CD4-positive, alpha-beta memory T cell (primary cell): Measurements from ENCODE around the gene MBL2. TPM values are rescaled to one million over a fixed set of nuclear protein-coding genes. Genes with fewer than 3 reads are reported as not detected.

Source experiments
- CTCF ChIA-PET: fragments of 350-600 bp; sonication (Branson Sonifier 250); formaldehyde crosslinking; loops from one replicate; lab custom pipeline; 2021; ENCODE audit warnings: inconsistent platforms; ENCODE audit not compliant: partially characterized antibody; lab: Charles Lee
- POLR2A ChIA-PET: fragments of 350-600 bp; sonication (Branson Sonifier 250); formaldehyde crosslinking; loops from one replicate; lab custom pipeline; 2021; ENCODE audit not compliant: partially characterized antibody; lab: Charles Lee
- DNase-seq, 5 donors: peaks; one replicate each; pipeline versions ENCODE4 v3.0.0 to v3.0.0-alpha.2; 2020 to 2022; ENCODE audit warnings: mixed read lengths in 1 of 5
- H3K27ac ChIP-seq: one replicate; pipeline ENCODE4 v1.7.0; 2013; ENCODE audit warnings: low read depth, low read length
- H3K27me3 ChIP-seq: 2 replicates; pipeline ENCODE4 v1.7.0; 2013; ENCODE audit warnings: mild to moderate bottlenecking, low read length, moderate library complexity; ENCODE audit not compliant: insufficient read depth
- H3K36me3 ChIP-seq: 2 replicates; pipeline ENCODE4 v1.7.0; 2013; ENCODE audit warnings: mild to moderate bottlenecking, low read length, moderate library complexity; ENCODE audit not compliant: insufficient read depth
- H3K4me1 ChIP-seq: 2 replicates; pipeline ENCODE4 v1.7.0; 2013; ENCODE audit warnings: mild to moderate bottlenecking, low read length, moderate library complexity; ENCODE audit not compliant: insufficient read depth
- H3K4me3 ChIP-seq, 2 donors: one replicate each; pipeline ENCODE4 v1.7.0; 2013; ENCODE audit warnings: low read length in 2 of 2, mild to moderate bottlenecking in 1 of 2
- H3K9me3 ChIP-seq, 2 donors: one replicate each; pipeline ENCODE4 v1.7.0; 2013; ENCODE audit warnings: low read length in 2 of 2, control low read depth in 1 of 2; ENCODE audit not compliant: control insufficient read depth in 1 of 2
- H3K27ac Mint-ChIP-seq, 7 donors: one replicate each; pipeline ENCODE4 v1.8.0; 2020 to 2021; ENCODE audit warnings: mixed read lengths in 7 of 7, mild to moderate bottlenecking in 6 of 7, inconsistent platforms in 3 of 7, moderate library complexity in 3 of 7
- H3K27me3 Mint-ChIP-seq, 2 donors: one replicate each; pipeline ENCODE4 v1.8.0; 2020 to 2021; ENCODE audit warnings: mixed read lengths in 2 of 2
- H3K36me3 Mint-ChIP-seq, 2 donors: one replicate each; pipeline ENCODE4 v1.8.0; 2020 to 2021; ENCODE audit warnings: mixed read lengths in 2 of 2, inconsistent platforms in 1 of 2, mild to moderate bottlenecking in 1 of 2
- H3K4me1 Mint-ChIP-seq, 4 donors: one replicate each; pipeline ENCODE4 v1.8.0; 2020 to 2021; ENCODE audit warnings: mixed read lengths in 4 of 4, mild to moderate bottlenecking in 1 of 4
- H3K4me3 Mint-ChIP-seq, 8 donors: one replicate each; pipeline ENCODE4 v1.8.0; 2020 to 2021; ENCODE audit warnings: mixed read lengths in 8 of 8, mild to moderate bottlenecking in 7 of 8, moderate library complexity in 6 of 8, inconsistent platforms in 3 of 8
- H3K9me3 Mint-ChIP-seq, 8 donors: one replicate each; pipeline ENCODE4 v1.8.0; 2020 to 2021; ENCODE audit warnings: mixed read lengths in 8 of 8, mild to moderate bottlenecking in 5 of 8, inconsistent platforms in 3 of 8, moderate library complexity in 1 of 8
- intact Hi-C: fragments of 100-400 bp; cut with micrococcal nuclease; formaldehyde crosslinking; loops from one replicate; pipeline ENCODE4 v1.15.1; 2023
- polyA plus RNA-seq, 2 donors: library from polyadenylated mRNA; unstranded; fragments of 300-500 nt; fragmentation: Illumina TruSeq; gene quantifications; one replicate each; pipeline ENCODE4 v1.2.3, GENCODE V29; 2021
- total RNA-seq, 2 experiments: library from RNA; stranded (reverse); gene quantifications; one replicate each; pipeline ENCODE4 v1.2.3, GENCODE V29; 2021

MBL2 gene
- total and polyA plus RNA-seq, 4 experiments from 2014 or later: not detected

DNA sequence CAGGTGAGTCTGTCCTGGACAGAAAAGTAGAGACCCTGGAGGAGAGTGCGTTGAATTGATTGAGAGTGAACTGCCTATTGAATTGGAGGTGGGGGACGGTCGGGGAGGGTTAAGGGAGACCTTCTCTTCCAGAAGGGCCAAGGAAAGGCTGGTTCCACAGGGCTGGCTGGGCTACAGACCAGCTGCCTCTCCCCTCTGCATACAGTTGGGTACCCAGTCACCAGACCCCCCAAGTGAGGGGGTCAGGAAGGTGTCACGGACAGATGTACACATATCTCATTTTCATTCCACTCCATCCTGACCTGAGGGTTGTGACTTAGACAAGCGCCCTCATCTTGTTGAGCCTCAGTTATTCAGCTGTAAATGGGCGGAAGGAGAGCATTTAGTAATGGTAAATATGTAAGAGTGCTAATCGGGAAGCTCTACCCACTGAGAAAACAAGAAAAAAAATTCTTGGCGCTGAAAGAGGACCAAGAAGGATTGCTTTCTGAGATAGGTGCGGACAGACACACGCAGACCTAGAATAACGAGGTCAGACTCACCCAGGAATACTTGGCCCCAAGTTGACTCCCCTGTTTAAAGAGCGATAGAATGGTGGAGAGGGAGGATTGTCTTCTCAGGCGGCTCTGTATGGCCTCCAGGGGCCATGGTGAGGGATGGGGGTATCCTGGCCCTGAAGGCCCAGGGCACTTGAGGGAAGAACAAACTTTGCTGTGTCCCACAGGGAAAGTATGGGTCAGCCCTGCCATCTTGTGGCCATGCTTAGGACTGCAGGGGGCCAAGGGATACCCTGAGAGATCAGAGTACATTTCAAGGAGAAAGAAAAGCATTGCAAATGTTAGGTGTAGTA is 7.2 kb upstream of the MBL2 start:
- no peaks in the 10 kb centered on the region for H3K27me3 ChIP-seq
- H3K36me3 ChIP-seq: no peaks in the 10 kb centered on the region
- no peak overlapping the region for H3K4me3 ChIP-seq
- no peak overlapping the region for H3K27ac Mint-ChIP-seq
- H3K4me3 Mint-ChIP-seq: no peak overlapping the region
- H3K27me3 Mint-ChIP-seq: no peaks in the 10 kb centered on the region
- intact Hi-C loops: no loop called here
- ChIA-PET CTCF (no interaction called here), POLR2A (no interaction called here)
- H3K36me3 Mint-ChIP-seq: no peaks in the 10 kb centered on the region
- peaks cover 1 to 14% (median 4%) of the 10 kb centered on the region in 8 donors for H3K9me3 Mint-ChIP-seq
- DNase-seq: no peak
- no peaks in the 10 kb centered on the region for H3K9me3 ChIP-seq
- no peaks in the 10 kb centered on the region for H3K4me1 ChIP-seq
- no peaks in the 10 kb centered on the region for H3K4me1 Mint-ChIP-seq
- no peak overlapping the region for H3K27ac ChIP-seq

DNA sequence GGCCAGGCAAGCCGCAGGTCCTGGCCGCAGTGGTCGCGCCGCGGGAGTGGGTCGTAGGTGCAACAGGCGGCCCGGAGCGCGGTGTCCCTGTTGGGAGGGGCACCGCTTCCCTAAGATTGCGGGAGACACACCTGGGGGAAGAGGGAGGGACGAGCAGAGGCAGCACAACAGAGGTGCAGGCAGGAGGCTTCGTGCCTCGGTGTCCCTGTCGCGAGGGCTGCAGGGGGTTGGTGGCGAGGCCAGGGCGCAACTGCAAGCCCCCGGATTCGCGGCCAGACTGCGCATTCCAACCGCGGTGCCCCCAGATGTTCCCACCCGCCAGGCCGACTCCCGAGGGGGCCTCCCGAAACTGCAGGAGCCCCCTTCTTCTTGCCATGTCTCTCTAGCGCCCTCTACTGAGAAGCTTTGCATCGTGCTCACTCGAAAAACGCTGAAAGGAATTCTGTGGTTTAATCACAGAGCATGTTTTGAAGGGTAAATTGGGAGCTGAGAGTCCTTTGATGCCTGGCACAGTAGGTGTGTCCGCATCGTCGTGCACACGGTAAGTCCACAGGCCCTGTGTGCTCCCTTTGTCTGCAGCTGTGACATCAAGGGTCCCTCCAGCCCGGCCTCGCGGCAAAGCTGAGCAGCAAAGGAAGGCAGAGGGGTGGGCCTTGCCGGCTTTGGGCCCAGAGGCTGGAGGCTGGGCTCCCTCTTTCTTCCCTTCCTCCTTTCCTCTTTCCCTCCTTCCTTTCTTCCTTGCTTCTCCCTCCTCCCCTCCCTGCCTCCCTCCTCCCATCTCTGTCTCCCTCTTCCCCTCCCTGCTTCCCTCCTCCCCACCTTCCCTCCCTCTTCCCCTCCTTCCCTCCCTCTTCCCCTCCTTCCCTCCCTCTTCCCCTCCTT is 6.2 kb upstream of the MBL2 start:
- Histone ChIP-seq H3K27me3 (no peaks in the 10 kb centered on the region), H3K9me3 (no peaks in the 10 kb centered on the region), H3K27ac (no peak overlapping the region), H3K36me3 (no peaks in the 10 kb centered on the region), H3K4me3 (no peak overlapping the region), H3K4me1 (no peaks in the 10 kb centered on the region)
- intact Hi-C loops: no loop called here
- Mint-ChIP-seq H3K27me3 (no peaks in the 10 kb centered on the region), H3K36me3 (no peaks in the 10 kb centered on the region), H3K27ac (no peak overlapping the region), H3K4me1 (no peaks in the 10 kb centered on the region), H3K9me3 (peaks cover 1 to 12% (median 6%) of the 10 kb centered on the region in 8 donors), H3K4me3 (no peak overlapping the region)
- CTCF ChIA-PET: no interaction called here
- POLR2A ChIA-PET: no interaction called here
- no peak for DNase-seq

DNA sequence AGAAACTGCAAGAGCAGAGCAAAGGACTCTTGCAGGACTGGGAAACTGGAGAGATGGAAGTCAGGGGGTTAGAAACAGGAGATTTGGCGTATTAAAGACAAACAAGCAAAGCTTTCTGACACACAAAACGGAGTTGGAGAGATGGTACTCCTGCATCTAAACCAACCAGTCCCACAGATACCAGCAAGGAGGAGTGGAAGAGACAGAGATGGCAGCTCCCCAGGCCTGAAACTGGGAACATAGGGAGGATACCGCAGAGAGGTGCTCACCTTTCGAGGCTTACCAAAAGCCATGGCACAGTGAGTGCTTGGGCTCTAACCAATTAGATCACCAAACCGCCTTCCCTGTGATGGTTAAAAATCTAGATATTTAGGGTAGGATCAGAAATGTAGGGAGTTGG is 4.8 kb upstream of the MBL2 start:
- POLR2A ChIA-PET: no interaction called here
- Mint-ChIP-seq H3K36me3 (no peaks in the 10 kb centered on the region), H3K4me3 (no peak overlapping the region), H3K9me3 (peaks cover 0 to 9% (median 2%) of the 10 kb centered on the region in 8 donors), H3K4me1 (no peaks in the 10 kb centered on the region), H3K27me3 (no peaks in the 10 kb centered on the region), H3K27ac (no peak overlapping the region)
- DNase-seq: no peak
- no peak overlapping the region for H3K4me3 ChIP-seq
- H3K4me1 ChIP-seq: no peaks in the 10 kb centered on the region
- no peaks in the 10 kb centered on the region for H3K36me3 ChIP-seq
- H3K27ac ChIP-seq: no peak overlapping the region
- CTCF ChIA-PET: no interaction called here
- H3K9me3 ChIP-seq: no peaks in the 10 kb centered on the region
- no peaks in the 10 kb centered on the region for H3K27me3 ChIP-seq
- intact Hi-C loops: no loop called here

DNA sequence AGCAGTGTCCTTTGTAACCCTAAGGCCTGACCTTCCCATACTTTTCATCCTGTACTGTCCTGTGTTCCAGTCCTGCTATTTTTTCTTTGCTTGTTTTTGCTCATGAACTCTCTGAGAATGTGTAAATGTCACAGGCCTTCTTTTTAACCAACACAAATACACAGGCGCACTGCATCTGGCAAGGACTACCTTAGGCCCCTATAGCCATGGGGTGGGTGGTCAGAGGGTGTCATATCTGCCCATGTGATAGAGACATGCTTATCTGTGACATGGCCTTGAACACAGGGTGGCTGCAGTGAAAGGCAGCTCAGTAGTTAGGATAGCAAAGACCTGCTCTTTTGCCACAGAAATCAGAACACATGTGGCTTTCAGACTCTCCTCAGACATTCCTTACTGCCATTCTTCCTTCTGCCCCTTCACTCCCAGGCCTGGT is 3.9 kb upstream of the MBL2 start:
- Mint-ChIP-seq H3K36me3 (no peaks in the 10 kb centered on the region), H3K27me3 (no peaks in the 10 kb centered on the region), H3K27ac (no peak overlapping the region), H3K9me3 (peaks cover 0 to 9% (median 2%) of the 10 kb centered on the region in 8 donors), H3K4me3 (no peak overlapping the region), H3K4me1 (no peaks in the 10 kb centered on the region)
- no peak for DNase-seq
- ChIA-PET CTCF (no interaction called here), POLR2A (no interaction called here)
- Histone ChIP-seq H3K4me3 (no peak overlapping the region), H3K27me3 (no peaks in the 10 kb centered on the region), H3K4me1 (no peaks in the 10 kb centered on the region), H3K9me3 (no peaks in the 10 kb centered on the region), H3K36me3 (no peaks in the 10 kb centered on the region), H3K27ac (no peak overlapping the region)
- intact Hi-C loops: no loop called here

DNA sequence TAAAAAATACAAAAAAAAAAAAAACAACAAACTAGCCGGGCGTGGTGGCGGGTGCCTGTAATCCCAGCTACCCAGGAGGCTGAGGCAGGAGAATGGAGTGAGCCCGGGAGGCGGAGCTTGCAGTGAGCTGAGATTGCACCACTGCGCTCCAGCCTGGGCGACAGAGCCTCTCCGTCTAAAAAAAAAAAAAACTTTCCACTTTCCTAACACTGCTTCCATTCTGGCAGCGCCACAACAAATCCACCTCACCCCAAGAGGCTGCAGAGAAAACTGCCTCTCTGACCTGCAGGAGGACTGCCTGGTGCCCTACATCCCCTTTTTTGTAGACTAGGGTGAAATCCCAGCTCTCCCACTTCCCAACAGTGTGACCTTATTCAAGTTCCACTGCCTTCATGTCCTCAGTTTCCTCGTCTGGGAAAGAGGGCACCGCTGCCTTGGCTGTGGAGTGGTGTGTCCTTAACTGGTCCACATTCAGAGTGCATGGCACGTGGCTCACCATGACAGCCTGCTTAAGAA is 2.6 kb upstream of the MBL2 start:
- DNase-seq: no peak
- H3K27ac Mint-ChIP-seq: no peak overlapping the region
- POLR2A ChIA-PET: no interaction called here

DNA sequence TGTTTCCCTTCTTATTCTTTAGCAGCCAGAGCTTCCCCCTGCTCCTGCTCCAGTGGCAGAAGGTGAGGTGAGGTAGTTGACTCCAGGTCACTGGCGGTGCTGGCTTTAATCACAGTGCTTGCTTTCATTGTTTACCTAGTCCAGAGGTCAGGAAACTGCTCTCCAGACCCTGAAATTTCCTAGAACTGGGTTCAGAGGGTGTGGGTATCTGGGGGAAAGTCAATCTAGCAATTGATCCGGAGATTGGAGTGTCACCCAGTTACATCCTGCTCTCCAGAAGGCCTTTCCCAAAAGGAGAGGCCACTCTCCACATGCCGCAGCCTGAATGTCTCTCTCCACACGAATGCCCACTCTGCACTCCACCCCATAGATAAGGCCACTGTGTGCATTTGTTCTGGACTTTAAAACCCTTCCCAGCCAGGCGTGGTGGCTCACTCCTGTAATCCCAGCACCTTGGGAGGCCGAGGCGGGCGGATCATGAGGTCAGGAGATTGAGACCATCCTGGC is 2.1 kb upstream of the MBL2 start:
- POLR2A ChIA-PET: no interaction called here
- no peak overlapping the region for H3K27ac Mint-ChIP-seq
- Histone ChIP-seq H3K36me3 (no peaks in the 10 kb centered on the region), H3K9me3 (no peaks in the 10 kb centered on the region), H3K4me3 (no peak overlapping the region), H3K4me1 (no peaks in the 10 kb centered on the region), H3K27me3 (no peaks in the 10 kb centered on the region), H3K27ac (no peak overlapping the region)
- H3K4me1 Mint-ChIP-seq: no peaks in the 10 kb centered on the region
- CTCF ChIA-PET: no interaction called here
- H3K27me3 Mint-ChIP-seq: no peaks in the 10 kb centered on the region
- no peak overlapping the region for H3K4me3 Mint-ChIP-seq
- DNase-seq: no peak
- peaks cover 0 to 11% (median 2%) of the 10 kb centered on the region in 8 donors for H3K9me3 Mint-ChIP-seq
- no peaks in the 10 kb centered on the region for H3K36me3 Mint-ChIP-seq
- intact Hi-C loops: no loop called here

More for the DNA sequence above, 2.6 kb upstream of the MBL2 start:
- H3K9me3 Mint-ChIP-seq: peaks cover 0 to 11% (median 2%) of the 10 kb centered on the region in 8 donors
- H3K9me3 ChIP-seq: no peaks in the 10 kb centered on the region
- intact Hi-C loops: no loop called here
- H3K27me3 Mint-ChIP-seq: no peaks in the 10 kb centered on the region
- H3K27ac ChIP-seq: no peak overlapping the region
- H3K36me3 Mint-ChIP-seq: no peaks in the 10 kb centered on the region
- no peaks in the 10 kb centered on the region for H3K36me3 ChIP-seq
- CTCF ChIA-PET: no interaction called here
- H3K27me3 ChIP-seq: no peaks in the 10 kb centered on the region
- H3K4me1 Mint-ChIP-seq: no peaks in the 10 kb centered on the region
- H3K4me1 ChIP-seq: no peaks in the 10 kb centered on the region
- H3K4me3 Mint-ChIP-seq: no peak overlapping the region
- H3K4me3 ChIP-seq: no peak overlapping the region

DNA sequence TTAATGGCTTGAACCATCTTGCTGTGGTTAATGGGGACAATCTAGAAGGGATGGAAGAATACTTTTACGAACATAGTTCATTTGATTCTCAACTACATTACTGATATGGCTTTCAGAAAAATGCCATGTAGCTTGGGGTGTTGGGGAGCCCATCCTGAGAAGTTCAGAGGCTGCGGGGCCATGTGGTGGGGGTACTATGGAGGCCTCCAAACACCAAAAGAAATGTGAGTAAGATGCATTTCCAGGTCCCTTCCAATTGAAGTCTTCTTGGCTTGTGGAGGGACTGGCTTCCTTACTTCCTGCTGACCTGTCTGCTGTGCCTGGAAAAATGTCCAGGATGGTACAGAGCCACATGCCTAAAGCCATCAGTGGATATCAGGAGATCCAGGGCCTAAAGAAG is 1.6 kb upstream of the MBL2 start:
- CTCF ChIA-PET: no interaction called here

More for the DNA sequence above, 1.6 kb upstream of the MBL2 start:
- H3K27me3 ChIP-seq: no peaks in the 10 kb centered on the region
- Mint-ChIP-seq H3K27me3 (no peaks in the 10 kb centered on the region), H3K4me3 (no peak overlapping the region), H3K27ac (no peak overlapping the region), H3K4me1 (no peaks in the 10 kb centered on the region), H3K36me3 (no peaks in the 10 kb centered on the region), H3K9me3 (peaks cover 0 to 11% (median 2%) of the 10 kb centered on the region in 8 donors)
- H3K4me3 ChIP-seq: no peak overlapping the region
- no peaks in the 10 kb centered on the region for H3K36me3 ChIP-seq
- intact Hi-C loops: no loop called here
- H3K4me1 ChIP-seq: no peaks in the 10 kb centered on the region
- no peaks in the 10 kb centered on the region for H3K9me3 ChIP-seq
- no peak overlapping the region for H3K27ac ChIP-seq
- POLR2A ChIA-PET: no interaction called here
- no peak for DNase-seq
